Measurements from ENCODE around the gene MEDAG. TPM values are rescaled to one million over a fixed set of nuclear protein-coding genes. Genes with fewer than 3 reads are reported as not detected.

The MEDAG gene
- total RNA-seq, 2 donors from 2014 or later: 0.09 TPM; not detected in 1

DNA sequence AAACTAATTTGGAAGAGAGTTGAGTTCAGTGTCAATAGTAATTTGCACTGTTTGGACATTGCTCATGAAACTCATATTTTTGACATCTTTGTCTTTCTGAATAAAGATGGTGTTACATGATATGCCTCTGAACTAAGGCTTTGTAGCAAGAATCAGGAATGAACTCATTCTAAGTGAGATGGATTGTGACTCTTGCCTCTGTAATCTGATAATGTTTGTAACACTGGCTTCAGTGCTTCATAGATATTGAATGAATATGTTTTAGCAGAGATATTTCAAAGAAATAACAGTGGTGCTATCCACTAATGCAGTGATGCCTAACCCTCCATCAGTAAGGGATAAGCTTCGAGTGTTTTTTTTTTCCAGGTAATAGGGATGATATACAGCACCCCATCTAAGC, 59.3 kb downstream of the MEDAG start:
- no peak for DNase-seq
- H3K36me3 Mint-ChIP-seq (ENCODE audit: insufficient read depth in 2 of 2): peaks cover 0 to 1% of the 10 kb centered on the region in 2 donors
- no peak for ATAC-seq (replicated peaks in 1 of 2)
- H3K4me3 Mint-ChIP-seq: no peak overlapping the region
- no peaks in the 10 kb centered on the region for H3K4me1 Mint-ChIP-seq (ENCODE audit: low read depth)
- no peak overlapping the region for H3K27ac Mint-ChIP-seq
- peaks cover 55% of the 10 kb centered on the region for H3K27me3 Mint-ChIP-seq (ENCODE audit: low read depth)
- H3K9me3 Mint-ChIP-seq: peaks cover 0 to 5% of the 10 kb centered on the region in 2 donors

DNA sequence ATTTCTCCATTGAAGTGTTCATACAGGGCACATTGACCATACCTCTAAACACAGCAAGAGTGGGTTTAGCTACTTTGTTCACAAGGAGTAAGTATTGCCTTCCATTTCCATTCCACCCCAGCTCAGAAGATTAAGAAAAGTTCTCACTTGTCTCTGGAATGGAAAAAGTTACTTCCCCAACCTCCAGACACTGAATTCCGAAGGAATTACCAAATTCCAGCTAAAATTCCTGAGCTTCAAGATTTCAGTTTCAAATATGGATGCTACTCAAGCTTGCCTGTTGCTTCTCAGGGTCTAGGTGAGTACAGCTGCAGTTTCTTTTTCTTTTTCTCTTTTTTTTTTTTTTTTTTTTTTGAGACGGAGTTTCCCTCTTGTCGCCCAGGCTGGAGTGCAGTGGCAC, 60.0 kb downstream of the MEDAG start:
- H3K4me1 Mint-ChIP-seq (ENCODE audit: low read depth): no peaks in the 10 kb centered on the region
- no peak overlapping the region for H3K4me3 Mint-ChIP-seq
- ATAC-seq (replicated peaks in 1 of 2) (no peak), DNase-seq (no peak)
- peaks cover 0 to 5% of the 10 kb centered on the region in 2 donors for H3K9me3 Mint-ChIP-seq
- peaks cover 61% of the 10 kb centered on the region for H3K27me3 Mint-ChIP-seq (ENCODE audit: low read depth)
- no peak overlapping the region for H3K27ac Mint-ChIP-seq
- H3K36me3 Mint-ChIP-seq (ENCODE audit: insufficient read depth in 2 of 2): peaks cover 0 to 1% of the 10 kb centered on the region in 2 donors

DNA sequence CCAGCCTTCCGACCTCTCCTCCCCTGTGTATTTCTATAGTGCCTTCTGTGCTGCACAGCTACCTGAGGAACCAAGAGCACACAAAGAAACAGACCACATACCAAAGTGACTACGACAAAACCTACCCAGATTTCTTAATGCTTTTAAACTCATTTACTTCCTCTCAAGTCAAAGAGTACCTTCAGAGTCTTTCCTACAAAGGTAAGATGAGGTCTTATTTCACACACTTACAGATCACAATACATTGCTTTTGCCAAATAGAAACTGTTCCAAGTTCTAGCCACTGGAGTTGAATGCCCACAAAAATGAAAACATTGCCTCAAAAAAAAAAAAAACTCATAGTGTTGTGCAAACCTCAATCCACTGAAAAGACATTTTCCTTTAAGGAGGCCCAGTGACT, 62.8 kb downstream of the MEDAG start:
- H3K9me3 Mint-ChIP-seq: no peaks in the 10 kb centered on the region
- no peak overlapping the region for H3K4me3 Mint-ChIP-seq
- H3K27ac Mint-ChIP-seq: no peak overlapping the region
- no peak for ATAC-seq (replicated peaks in 1 of 2)
- DNase-seq: no peak
- peaks cover 61% of the 10 kb centered on the region for H3K27me3 Mint-ChIP-seq (ENCODE audit: low read depth)
- no peaks in the 10 kb centered on the region for H3K4me1 Mint-ChIP-seq (ENCODE audit: low read depth)
- no peaks in the 10 kb centered on the region for H3K36me3 Mint-ChIP-seq (ENCODE audit: insufficient read depth in 2 of 2)

DNA sequence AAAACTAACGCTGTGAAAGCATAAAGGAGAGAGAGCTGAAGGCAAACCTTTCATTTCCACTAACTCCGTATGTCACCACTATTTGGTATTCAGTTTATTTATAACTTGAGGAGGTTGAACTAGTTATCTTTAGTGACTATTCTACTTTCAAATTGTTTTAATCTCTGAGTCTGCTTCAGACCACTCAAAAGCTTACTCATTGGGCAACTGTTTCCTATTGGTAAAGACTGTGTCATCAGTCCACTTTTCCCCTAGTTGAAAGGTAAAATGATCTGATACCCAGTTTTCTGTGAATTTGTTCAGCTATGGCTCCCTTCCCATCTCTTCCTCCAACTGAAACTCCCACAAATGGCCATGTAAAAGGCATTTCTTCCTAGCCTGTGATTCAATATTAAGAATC, 65.5 kb downstream of the MEDAG start:
- Mint-ChIP-seq H3K36me3 (ENCODE audit: insufficient read depth in 2 of 2) (no peaks in the 10 kb centered on the region), H3K4me3 (no peak overlapping the region)
- ATAC-seq (replicated peaks in 1 of 2): no peak

DNA sequence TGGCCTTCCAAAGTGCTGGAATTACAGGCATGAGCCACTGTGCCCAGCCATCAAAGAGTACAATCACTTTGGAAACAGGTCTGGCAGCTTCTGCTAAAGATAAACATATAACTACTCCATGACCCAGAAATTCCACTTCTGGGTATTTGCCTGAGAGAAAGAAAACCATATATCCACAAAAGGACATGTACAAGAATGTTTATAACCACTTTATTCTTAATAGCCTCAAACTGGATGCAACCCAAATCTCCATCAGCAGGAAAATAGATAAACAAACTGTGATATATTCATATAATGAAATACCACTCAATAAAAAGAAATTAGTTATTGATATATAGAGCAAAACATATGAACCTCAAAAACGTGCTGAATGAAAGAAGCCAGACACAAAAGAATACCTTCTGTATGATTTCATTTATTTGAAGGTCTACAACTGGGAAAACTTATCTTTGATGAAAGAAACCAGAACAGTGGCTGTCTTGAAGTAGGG, 66.9 kb downstream of the MEDAG start:
- ATAC-seq (replicated peaks in 1 of 2) (no peak), DNase-seq (no peak)
- Mint-ChIP-seq H3K4me1 (ENCODE audit: low read depth) (no peaks in the 10 kb centered on the region), H3K27ac (no peak overlapping the region), H3K27me3 (ENCODE audit: low read depth) (peaks cover 76% of the 10 kb centered on the region), H3K9me3 (no peaks in the 10 kb centered on the region), H3K36me3 (ENCODE audit: insufficient read depth in 2 of 2) (no peaks in the 10 kb centered on the region), H3K4me3 (no peak overlapping the region)

More for the DNA sequence above, 65.5 kb downstream of the MEDAG start:
- H3K27me3 Mint-ChIP-seq (ENCODE audit: low read depth): peaks cover 74% of the 10 kb centered on the region
- H3K9me3 Mint-ChIP-seq: no peaks in the 10 kb centered on the region
- no peak for DNase-seq
- no peaks in the 10 kb centered on the region for H3K4me1 Mint-ChIP-seq (ENCODE audit: low read depth)
- no peak overlapping the region for H3K27ac Mint-ChIP-seq

DNA sequence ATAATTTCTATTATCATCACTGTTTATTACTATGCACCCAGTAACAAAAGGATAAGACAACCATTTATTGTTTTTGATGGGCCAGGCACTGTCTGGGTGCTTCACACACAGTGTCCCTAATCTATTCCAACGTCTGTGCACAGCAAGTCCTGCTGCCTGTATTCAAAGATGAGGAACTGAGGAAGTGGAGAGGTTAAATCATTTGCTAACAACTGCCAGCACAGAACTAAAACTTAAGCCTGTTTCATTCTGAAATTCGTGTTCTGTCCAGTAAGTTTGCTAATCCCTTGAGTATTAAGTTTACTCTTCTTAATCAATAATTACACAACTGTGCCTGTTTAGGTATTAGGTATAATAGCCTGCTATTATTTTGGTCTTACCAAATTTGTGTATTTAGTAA, 68.3 kb downstream of the MEDAG start:
- peaks cover 62% of the 10 kb centered on the region for H3K27me3 Mint-ChIP-seq (ENCODE audit: low read depth)
- H3K4me1 Mint-ChIP-seq (ENCODE audit: low read depth): no peaks in the 10 kb centered on the region
- DNase-seq (no peak), ATAC-seq (replicated peaks in 1 of 2) (no peak)
- H3K27ac Mint-ChIP-seq: no peak overlapping the region
- H3K4me3 Mint-ChIP-seq: no peak overlapping the region
- no peaks in the 10 kb centered on the region for H3K36me3 Mint-ChIP-seq (ENCODE audit: insufficient read depth in 2 of 2)
- no peaks in the 10 kb centered on the region for H3K9me3 Mint-ChIP-seq

Other genes with a start within 250 kb of the MEDAG start
- gene ALOX5AP, start 170.7 kb upstream of the MEDAG start, total RNA-seq: 10 to 100 TPM; 56.3 to 72.3 TPM
- gene TEX26, start 26.4 kb downstream of the MEDAG start, total RNA-seq: not detected

Measured in activated T-cell treated with anti-CD3 and anti-CD28 coated beads, Interleukin-2, amount 50 U/mL, for 72 hours (primary cell).